BJ (cell line): ENCODE data around the gene CDH23. TPM values are rescaled to one million over a fixed set of nuclear protein-coding genes. Genes with fewer than 3 reads are reported as not detected.

ENCODE experiments used
- CTCF ChIA-PET: fragments of 350-600 bp; formaldehyde crosslinking; extraction: SDS; loops from one replicate; lab custom pipeline; 2021; ENCODE audit warnings: antibody characterized with exemption, inconsistent platforms; lab: Yijun Ruan, JAX
- POLR2A ChIA-PET: fragments of 300-600 bp; sonication (Branson Sonifier 250); formaldehyde crosslinking; extraction: SDS; loops from one replicate; lab custom pipeline; 2021; ENCODE audit warnings: antibody characterized with exemption; lab: Charles Lee
- DNase-seq: peaks from one replicate; pipeline ENCODE4 v3.0.0-alpha.2; 2011; ENCODE audit warnings: low read depth
- H3K27me3 ChIP-seq: 2 replicates; pipeline ENCODE4 v1.6.0; 2011; ENCODE audit warnings: low read length; ENCODE audit not compliant: control insufficient read depth, insufficient read depth
- H3K36me3 ChIP-seq: 2 replicates; pipeline ENCODE4 v1.5.1; 2011; ENCODE audit warnings: low read length; ENCODE audit not compliant: control insufficient read depth, insufficient read depth
- H3K4me3 ChIP-seq: 2 replicates; pipeline ENCODE4 v1.5.1; 2011; ENCODE audit warnings: low read depth, mild to moderate bottlenecking, control low read depth, low read length
- polyA plus RNA-seq: library from polyadenylated mRNA; depleted of rRNA; stranded (reverse); fragments of >200 nt; gene quantifications from 2 replicates; pipeline ENCODE4 v1.2.3, GENCODE V29; 2011
- TF ChIP-seq, protein P1 (sequence below): IDR thresholded peaks from 2 replicates; pipeline ENCODE4 v1.5.1; 2011; ENCODE audit warnings: low read depth, mild to moderate bottlenecking, control low read depth, inconsistent platforms, low read length, moderate library complexity; ENCODE audit not compliant: insufficient read depth

The CDH23 gene
- polyA plus RNA-seq, 1 experiment = 0.05 TPM

GRCh38 chr10:71657604-71658466 is 261.1 kb downstream of the CDH23 start:
- Histone ChIP-seq H3K36me3 (no peaks in the 10 kb centered on the region), H3K27me3 (peaks cover 8% of the 10 kb centered on the region), H3K4me3 (no peak overlapping the region)
- TF ChIP-seq, protein P1, sequence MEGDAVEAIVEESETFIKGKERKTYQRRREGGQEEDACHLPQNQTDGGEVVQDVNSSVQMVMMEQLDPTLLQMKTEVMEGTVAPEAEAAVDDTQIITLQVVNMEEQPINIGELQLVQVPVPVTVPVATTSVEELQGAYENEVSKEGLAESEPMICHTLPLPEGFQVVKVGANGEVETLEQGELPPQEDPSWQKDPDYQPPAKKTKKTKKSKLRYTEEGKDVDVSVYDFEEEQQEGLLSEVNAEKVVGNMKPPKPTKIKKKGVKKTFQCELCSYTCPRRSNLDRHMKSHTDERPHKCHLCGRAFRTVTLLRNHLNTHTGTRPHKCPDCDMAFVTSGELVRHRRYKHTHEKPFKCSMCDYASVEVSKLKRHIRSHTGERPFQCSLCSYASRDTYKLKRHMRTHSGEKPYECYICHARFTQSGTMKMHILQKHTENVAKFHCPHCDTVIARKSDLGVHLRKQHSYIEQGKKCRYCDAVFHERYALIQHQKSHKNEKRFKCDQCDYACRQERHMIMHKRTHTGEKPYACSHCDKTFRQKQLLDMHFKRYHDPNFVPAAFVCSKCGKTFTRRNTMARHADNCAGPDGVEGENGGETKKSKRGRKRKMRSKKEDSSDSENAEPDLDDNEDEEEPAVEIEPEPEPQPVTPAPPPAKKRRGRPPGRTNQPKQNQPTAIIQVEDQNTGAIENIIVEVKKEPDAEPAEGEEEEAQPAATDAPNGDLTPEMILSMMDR = no peak
- DNase-seq = no peak
- POLR2A ChIA-PET = no interaction called here
- CTCF ChIA-PET = interaction anchor here (0.7 kb wide), 1 partner anchor 47 kb away, joined by 4 read pairs; no protein-coding TSS in a partner anchor

- Histone ChIP-seq H3K27me3 (peaks cover 8% of the 10 kb centered on the region), H3K36me3 (no peaks in the 10 kb centered on the region), H3K4me3 (no peak overlapping the region)
- ChIA-PET CTCF (interaction anchor here (0.7 kb wide), 1 partner anchor 48 kb away, joined by 4 read pairs; no protein-coding TSS in a partner anchor), POLR2A (no interaction called here)
- DNase-seq = no peak
- TF ChIP-seq, protein P1 = no peak
Measured at GRCh38 chr10:71658467-71658745, 261.7 kb downstream of the CDH23 start.

- Histone ChIP-seq H3K4me3 (no peak overlapping the region), H3K27me3 (peaks cover 8% of the 10 kb centered on the region), H3K36me3 (no peaks in the 10 kb centered on the region)
- TF ChIP-seq, protein P1 = no peak
- DNase-seq = no peak
- POLR2A ChIA-PET = no interaction called here
- CTCF ChIA-PET = interaction anchor here (1.1 to 1.3 kb wide), 2 partner anchors 35 to 59 kb away, joined by 3 to 4 read pairs; no protein-coding TSS in a partner anchor
Measured at GRCh38 chr10:71659111-71659634, 262.5 kb downstream of the CDH23 start.

GRCh38 chr10:71659737-71660136 is 263.0 kb downstream of the CDH23 start:
- Histone ChIP-seq H3K4me3 (no peak overlapping the region), H3K27me3 (peaks cover 8% of the 10 kb centered on the region), H3K36me3 (no peaks in the 10 kb centered on the region)
- TF ChIP-seq, protein P1 = no peak
- CTCF ChIA-PET = interaction anchor here (1.1 to 1.3 kb wide), 3 partner anchors 35 to 340 kb away, joined by 3 to 6 read pairs (median 4); no protein-coding TSS in a partner anchor
- POLR2A ChIA-PET = no interaction called here
- no peak for DNase-seq

GRCh38 chr10:71660313-71660712 is 263.6 kb downstream of the CDH23 start:
- no peak for DNase-seq
- POLR2A ChIA-PET = no interaction called here
- TF ChIP-seq, protein P1 = no peak
- peaks cover 5% of the 10 kb centered on the region for H3K27me3 ChIP-seq
- no peaks in the 10 kb centered on the region for H3K36me3 ChIP-seq
- no peak overlapping the region for H3K4me3 ChIP-seq
- CTCF ChIA-PET = interaction anchor here (1.2 to 1.3 kb wide), 2 partner anchors 60 to 340 kb away, joined by 4 to 6 read pairs; no protein-coding TSS in a partner anchor
